Trophoblast cell (in vitro differentiated cells and primary cell): ENCODE data around the gene ETV3L.

Experiments used
- DNase-seq, 2 donors: peaks; one replicate each; pipeline ENCODE4 v3.0.0-alpha.2; 2016
- H2AFZ ChIP-seq: 2 replicates; pipeline ENCODE4 v1.6.1; 2013; ENCODE audit warnings: low read length, moderate library complexity, mild to moderate bottlenecking; ENCODE audit not compliant: insufficient read depth, poor library complexity
- H2AK5ac ChIP-seq: 2 replicates; pipeline ENCODE4 v1.6.1; 2013; ENCODE audit warnings: mild to moderate bottlenecking, low read length
- H2BK120ac ChIP-seq: 2 replicates; pipeline ENCODE4 v1.6.1; 2013; ENCODE audit warnings: low read length, mild to moderate bottlenecking, moderate library complexity; ENCODE audit not compliant: insufficient read depth, poor library complexity
- H2BK12ac ChIP-seq: 2 replicates; pipeline ENCODE4 v1.6.1; 2013; ENCODE audit warnings: mild to moderate bottlenecking, low read length, moderate library complexity
- H2BK5ac ChIP-seq: 2 replicates; pipeline ENCODE4 v1.6.1; 2013; ENCODE audit warnings: low read length, low read depth, moderate library complexity, mild to moderate bottlenecking; ENCODE audit not compliant: poor library complexity
- H3K14ac ChIP-seq: 2 replicates; pipeline ENCODE4 v1.6.1; 2013; ENCODE audit warnings: mild to moderate bottlenecking, low read length
- H3K18ac ChIP-seq: 2 replicates; pipeline ENCODE4 v1.6.1; 2013; ENCODE audit warnings: mild to moderate bottlenecking, low read length
- H3K23ac ChIP-seq: 2 replicates; pipeline ENCODE4 v1.6.1; 2013; ENCODE audit warnings: low read length
- H3K27ac ChIP-seq: 2 replicates; pipeline ENCODE4 v1.5.1; 2013; ENCODE audit warnings: low read depth, mild to moderate bottlenecking, inconsistent platforms, low read length, moderate library complexity
- H3K27me3 ChIP-seq: 2 replicates; pipeline ENCODE4 v1.6.1; 2013; ENCODE audit warnings: inconsistent platforms, mild to moderate bottlenecking, low read length, moderate library complexity; ENCODE audit not compliant: insufficient read depth
- H3K36me3 ChIP-seq, 2 experiments: 1 replicate in 1 of 2; 2 replicates in 1 of 2; pipeline ENCODE4 v1.6.1; 2013; ENCODE audit warnings: low read length in 2 of 2, mild to moderate bottlenecking in 2 of 2, moderate library complexity in 1 of 2; ENCODE audit not compliant: insufficient read depth in 2 of 2, control insufficient read depth in 1 of 2
- H3K4ac ChIP-seq: 2 replicates; pipeline ENCODE4 v1.6.1; 2013; ENCODE audit warnings: low read depth, mild to moderate bottlenecking, low read length, moderate library complexity
- H3K4me1 ChIP-seq, 2 experiments: 1 replicate in 1 of 2; 2 replicates in 1 of 2; pipeline ENCODE4 v1.6.1; 2013; ENCODE audit warnings: low read length in 2 of 2, mild to moderate bottlenecking in 2 of 2, moderate library complexity in 1 of 2; ENCODE audit not compliant: insufficient read depth in 2 of 2, control insufficient read depth in 1 of 2
- H3K4me2 ChIP-seq: 2 replicates; pipeline ENCODE4 v1.6.1; 2013; ENCODE audit warnings: inconsistent platforms, mild to moderate bottlenecking, low read length, moderate library complexity
- H3K4me3 ChIP-seq: 2 replicates; pipeline ENCODE4 v1.5.1; 2013; ENCODE audit warnings: mild to moderate bottlenecking, low read depth, low read length, inconsistent platforms
- H3K79me1 ChIP-seq: one replicate; pipeline ENCODE4 v1.6.1; 2013; ENCODE audit warnings: low read length
- H3K79me2 ChIP-seq: 2 replicates; pipeline ENCODE4 v1.6.1; 2013; ENCODE audit warnings: low read length, mild to moderate bottlenecking; ENCODE audit not compliant: control insufficient read depth, insufficient read depth, poor library complexity
- H3K9ac ChIP-seq: 2 replicates; pipeline ENCODE4 v1.6.1; 2013; ENCODE audit warnings: mild to moderate bottlenecking, low read length
- H3K9me3 ChIP-seq: 2 replicates; pipeline ENCODE4 v1.6.1; 2013; ENCODE audit warnings: low read depth, mild to moderate bottlenecking, control low read depth, inconsistent platforms, low read length; ENCODE audit not compliant: insufficient read depth
- H4K12ac ChIP-seq: 2 replicates; pipeline ENCODE4 v1.6.1; 2013; ENCODE audit warnings: low read depth, mild to moderate bottlenecking, low read length, moderate library complexity
- H4K8ac ChIP-seq: 2 replicates; pipeline ENCODE4 v1.6.1; 2013; ENCODE audit warnings: low read depth, mild to moderate bottlenecking, low read length, moderate library complexity
- H4K91ac ChIP-seq: one replicate; pipeline ENCODE4 v1.6.1; 2013; ENCODE audit warnings: low read depth, mild to moderate bottlenecking, low read length, moderate library complexity
- WGBS: extraction: QIAGEN DNeasy Blood & Tissue Kit; methylation state at CpG from one replicate; pipeline ENCODE4 v1.1.7; 2013; ENCODE audit warnings: missing lambda C conversion rate; ENCODE audit not compliant: insufficient read length, insufficient coverage; ENCODE audit errors: extremely low coverage; 5-methylcytosine and 5-hydroxymethylcytosine counted together

Gene ETV3L

GRCh38 chr1:157135070-157135469 lies 35.5 kb upstream of the ETV3L start:
- peak overlapping the region; percentile 24 for H3K4me2 ChIP-seq
- peaks cover 14% of the 10 kb centered on the region for H3K79me1 ChIP-seq
- no peak overlapping the region for H4K12ac ChIP-seq
- H2BK120ac ChIP-seq: no peak overlapping the region
- peaks cover 15% of the 10 kb centered on the region for H3K79me2 ChIP-seq
- no peak overlapping the region for H3K14ac ChIP-seq
- H4K8ac ChIP-seq: no peak overlapping the region
- H3K4ac ChIP-seq: no peak overlapping the region
- no peaks in the 10 kb centered on the region for H3K9me3 ChIP-seq
- no peak overlapping the region for H4K91ac ChIP-seq
- H2AFZ ChIP-seq: no peak overlapping the region
- no peak overlapping the region for H3K9ac ChIP-seq
- H3K23ac ChIP-seq: no peak overlapping the region
- H3K4me3 ChIP-seq: no peak overlapping the region
- no peak overlapping the region for H2AK5ac ChIP-seq
- H3K18ac ChIP-seq: no peak overlapping the region
- H3K27ac ChIP-seq: peak overlapping the region; percentile 68
- H2BK12ac ChIP-seq: no peak overlapping the region
- no peak for DNase-seq
- no peaks in the 10 kb centered on the region for H3K27me3 ChIP-seq
- no peak overlapping the region for H2BK5ac ChIP-seq
- no CpG with 5 or more reads among the region's 2 CpGs for WGBS
- H3K36me3 ChIP-seq: peaks cover 4 to 18% of the 10 kb centered on the region in 2 experiments
- H3K4me1 ChIP-seq: peaks cover 12 to 27% of the 10 kb centered on the region in 2 experiments

GRCh38 chr1:157134442-157134841 lies 34.8 kb upstream of the ETV3L start:
- Histone ChIP-seq H3K18ac (no peak overlapping the region), H3K79me1 (peaks cover 14% of the 10 kb centered on the region), H3K9me3 (no peaks in the 10 kb centered on the region), H4K12ac (no peak overlapping the region), H4K8ac (no peak overlapping the region), H3K4me3 (no peak overlapping the region), H2BK120ac (no peak overlapping the region), H3K79me2 (peaks cover 15% of the 10 kb centered on the region), H3K23ac (no peak overlapping the region), H4K91ac (no peak overlapping the region), H3K4me2 (peak overlapping the region; percentile 24), H3K4ac (no peak overlapping the region), H3K27ac (peak overlapping the region; percentile 68), H2BK5ac (no peak overlapping the region), H2AK5ac (no peak overlapping the region), H3K27me3 (no peaks in the 10 kb centered on the region), H3K14ac (no peak overlapping the region), H3K4me1 (peaks cover 12 to 27% of the 10 kb centered on the region in 2 experiments), H3K9ac (no peak overlapping the region), H2AFZ (no peak overlapping the region), H3K36me3 (peaks cover 4 to 18% of the 10 kb centered on the region in 2 experiments), H2BK12ac (no peak overlapping the region)
- 100% methylated on average over 3 of the region's 4 CpGs for WGBS
- peak in 1 of 2 donors; percentile 33 for DNase-seq

- Histone ChIP-seq H2BK12ac (no peak overlapping the region), H3K79me2 (peaks cover 11% of the 10 kb centered on the region)
Observed at GRCh38 chr1:157133426-157133825, 33.8 kb upstream of the ETV3L start.

DNA sequence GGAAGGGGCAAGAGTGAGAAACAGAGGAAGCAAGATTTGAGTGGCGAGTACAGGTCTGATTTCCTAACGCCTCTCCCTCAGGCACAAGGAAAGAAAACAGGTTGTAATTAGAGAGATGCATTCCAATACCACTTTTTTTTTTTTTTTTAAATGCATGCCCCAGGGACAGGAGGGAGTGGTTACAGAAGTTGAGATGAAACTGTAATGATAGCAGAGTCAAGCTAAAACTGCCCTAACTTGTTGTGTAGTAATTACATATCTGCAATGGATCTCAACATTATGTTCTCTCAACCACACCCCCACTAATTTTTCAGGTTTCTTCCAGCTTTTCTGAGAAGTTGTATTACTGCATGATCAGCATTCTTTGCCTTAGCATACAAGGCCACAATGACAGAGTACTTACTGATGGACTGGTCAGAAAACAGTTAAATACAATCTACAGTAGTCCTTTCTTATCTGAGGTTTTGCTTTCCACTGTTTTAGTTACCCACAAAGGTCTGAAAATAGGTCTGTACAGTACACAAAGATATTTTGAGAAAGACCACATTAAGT lies 33.1 kb upstream of the ETV3L start:
- Histone ChIP-seq H3K4me2 (peak overlapping the region; percentile 34), H2AFZ (no peak overlapping the region), H2AK5ac (no peak overlapping the region), H3K23ac (no peak overlapping the region), H4K12ac (no peak overlapping the region), H3K18ac (no peak overlapping the region), H4K8ac (no peak overlapping the region), H3K27me3 (no peaks in the 10 kb centered on the region), H3K14ac (no peak overlapping the region), H3K36me3 (peaks cover 6 to 24% of the 10 kb centered on the region in 2 experiments), H2BK5ac (no peak overlapping the region), H2BK12ac (no peak overlapping the region), H4K91ac (no peak overlapping the region), H3K4ac (no peak overlapping the region), H3K79me1 (peaks cover under 1% of the 10 kb centered on the region), H3K27ac (no peak overlapping the region), H3K9me3 (no peaks in the 10 kb centered on the region), H3K79me2 (peaks cover 6% of the 10 kb centered on the region), H2BK120ac (no peak overlapping the region), H3K4me1 (peaks cover 12 to 24% of the 10 kb centered on the region in 2 experiments), H3K4me3 (no peak overlapping the region), H3K9ac (no peak overlapping the region)
- DNase-seq: peak; percentile 70 to 96
- WGBS: no CpG with 5 or more reads among the region's 2 CpGs

More at GRCh38 chr1:157133426-157133825, 33.8 kb upstream of the ETV3L start:
- Histone ChIP-seq H2AK5ac (no peak overlapping the region), H4K91ac (no peak overlapping the region), H2AFZ (no peak overlapping the region), H3K9ac (no peak overlapping the region), H4K12ac (no peak overlapping the region), H3K4ac (no peak overlapping the region), H3K4me1 (peaks cover 12 to 24% of the 10 kb centered on the region in 2 experiments), H3K27ac (peak overlapping the region; percentile 26), H2BK5ac (no peak overlapping the region), H3K79me1 (peaks cover 8% of the 10 kb centered on the region), H3K4me3 (no peak overlapping the region), H3K4me2 (no peak overlapping the region), H3K36me3 (peaks cover 4 to 18% of the 10 kb centered on the region in 2 experiments), H3K14ac (no peak overlapping the region), H3K23ac (no peak overlapping the region), H3K18ac (no peak overlapping the region), H4K8ac (no peak overlapping the region), H3K27me3 (no peaks in the 10 kb centered on the region), H2BK120ac (no peak overlapping the region), H3K9me3 (no peaks in the 10 kb centered on the region)
- no peak for DNase-seq
- no CpG with 5 or more reads among the region's 2 CpGs for WGBS
